GM19025 (cell line): ENCODE results near the gene LIX1L.
"Not testable (repeated sequence)": the region's sequence is repeated elsewhere in the genome, so short reads cannot be mapped to it uniquely, and the experiment has no call there.

Source experiments
- ATAC-seq: cut with Tn5 transposase; IDR thresholded peaks from one replicate; pipeline ENCODE4 v1.9.1; 2021; ENCODE audit warnings: mild to moderate bottlenecking, low read depth, moderate library complexity; ENCODE audit not compliant: unreplicated experiment

The LIX1L gene

GRCh38 chr1:145942871-145943270, 14.9 kb downstream of the LIX1L start:
- ATAC-seq = no peak

- ATAC-seq = no peak
Measured at GRCh38 chr1:145942405-145942804, 15.4 kb downstream of the LIX1L start.

- ATAC-seq = no peak
Measured at GRCh38 chr1:145937436-145937835, 20.4 kb downstream of the LIX1L start.

GRCh38 chr1:145936247-145936646, 21.6 kb downstream of the LIX1L start:
- ATAC-seq = no peak

- no peak for ATAC-seq
Measured at GRCh38 chr1:145935708-145936107, 22.1 kb downstream of the LIX1L start.

- ATAC-seq = not testable (repeated sequence)
Measured at GRCh38 chr1:145932522-145933009, 25.3 kb downstream of the LIX1L start.

- no peak for ATAC-seq
Measured at GRCh38 chr1:145927916-145928643, 29.7 kb downstream of the LIX1L start.

GRCh38 chr1:145927063-145927886, 30.5 kb downstream of the LIX1L start, which contains the start of gene RBM8A:
Gene RBM8A (minus strand): TSS chr1:145927484. CDS start chr1:145927426, 58 bp downstream.
- peak; percentile 97 for ATAC-seq

- no peak for ATAC-seq
Measured at GRCh38 chr1:145926686-145927062, 31.1 kb downstream of the LIX1L start.

GRCh38 chr1:145922266-145922665, 35.6 kb downstream of the LIX1L start:
- ATAC-seq = no peak

GRCh38 chr1:145920297-145920696, 37.5 kb downstream of the LIX1L start:
- not testable (repeated sequence) for ATAC-seq

- ATAC-seq = peak; percentile 9
Measured at GRCh38 chr1:145918992-145919939, 38.6 kb downstream of the LIX1L start.

GRCh38 chr1:145918144-145918991, 39.4 kb downstream of the LIX1L start, which contains the start of gene PEX11B:
Gene PEX11B (minus strand): TSS chr1:145918717. CDS start chr1:145918688, 29 bp downstream.
- ATAC-seq = peak; percentile 89

- ATAC-seq = no peak
Measured at GRCh38 chr1:145917595-145917994, 40.2 kb downstream of the LIX1L start.

GRCh38 chr1:145916745-145917144, 41.1 kb downstream of the LIX1L start:
- ATAC-seq = no peak

GRCh38 chr1:145912128-145912641, 45.6 kb downstream of the LIX1L start:
- no peak for ATAC-seq

GRCh38 chr1:145908653-145909052, 49.2 kb downstream of the LIX1L start:
- no peak for ATAC-seq

GRCh38 chr1:145906954-145907753, 50.7 kb downstream of the LIX1L start:
- no peak for ATAC-seq
